NCI-H2029 (cell line): ENCODE data around the gene RNF41.
"Not testable (repeated sequence)": the region's sequence is repeated elsewhere in the genome, so short reads cannot be mapped to it uniquely, and the experiment has no call there.

ENCODE experiments used
- DNase-seq: peaks from one replicate; lab custom pipeline; 2025; lab: John Stamatoyannopoulos, UW

Gene RNF41

DNA sequence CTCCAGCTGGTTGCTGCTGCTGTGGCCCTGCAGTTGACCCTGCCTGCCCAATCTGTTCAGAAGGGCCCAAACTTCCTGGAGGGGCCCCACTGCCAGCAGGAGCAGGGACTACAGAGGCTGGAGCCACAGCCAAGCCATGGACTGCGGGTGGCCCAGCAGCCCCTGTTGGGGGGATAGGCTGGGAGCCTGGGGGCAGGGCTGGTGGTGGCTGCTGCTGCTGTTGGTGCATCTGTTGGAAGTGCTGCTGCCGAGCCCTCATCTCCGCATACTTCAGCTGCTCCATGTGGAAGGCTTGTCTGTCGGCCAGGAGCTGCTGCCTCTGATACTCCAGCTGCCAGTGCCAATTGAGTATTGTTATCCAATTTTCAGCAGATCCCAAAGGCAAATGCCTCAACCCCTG is 56.4 kb downstream of the RNF41 start:
- DNase-seq: no peak

GRCh38 chr12:56164345-56164729 is 57.4 kb downstream of the RNF41 start:
- DNase-seq: no peak

DNA sequence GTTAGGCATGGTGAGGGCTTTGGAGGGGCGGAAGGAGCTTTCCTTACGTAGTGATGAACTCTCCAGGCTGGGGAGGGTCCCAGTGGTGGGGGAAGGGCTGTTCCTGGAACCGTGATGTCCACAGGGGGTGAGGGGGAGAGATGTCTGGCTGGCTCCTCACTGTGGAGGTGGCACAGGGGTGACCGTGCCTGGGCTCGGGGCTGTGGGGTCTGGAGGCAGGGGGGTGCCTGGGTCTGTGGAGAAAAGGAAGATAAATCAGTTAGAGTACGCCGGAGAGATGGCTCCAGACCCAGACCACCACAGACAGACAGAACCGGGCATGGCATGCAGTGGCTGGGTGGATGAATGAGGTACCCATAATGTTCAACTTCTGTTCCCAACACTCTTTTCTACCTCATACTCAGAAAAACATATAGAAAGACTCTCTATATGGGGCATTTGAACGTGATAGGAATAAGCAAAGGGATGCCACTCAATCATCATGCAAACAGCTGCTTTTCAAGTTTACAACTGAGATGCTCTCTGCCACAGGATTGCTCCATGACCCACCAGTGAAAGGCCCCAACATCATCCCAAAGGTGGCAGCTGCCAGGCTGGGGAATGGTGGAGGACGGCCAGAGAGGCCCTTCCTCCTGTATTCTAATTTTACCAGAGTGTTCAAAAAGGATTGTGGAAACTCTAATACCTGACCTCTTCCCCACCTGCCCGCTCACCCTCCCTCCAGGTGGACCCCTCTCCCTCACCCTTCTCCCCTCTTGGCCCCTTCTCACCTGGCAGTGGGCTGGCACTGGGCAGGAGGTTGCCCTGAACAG is 58.0 kb downstream of the RNF41 start:
- DNase-seq: no peak

GRCh38 chr12:56162468-56163290 is 59.0 kb downstream of the RNF41 start:
- DNase-seq: no peak

- DNase-seq: no peak
Measured at GRCh38 chr12:56161690-56162351, 59.9 kb downstream of the RNF41 start.

DNA sequence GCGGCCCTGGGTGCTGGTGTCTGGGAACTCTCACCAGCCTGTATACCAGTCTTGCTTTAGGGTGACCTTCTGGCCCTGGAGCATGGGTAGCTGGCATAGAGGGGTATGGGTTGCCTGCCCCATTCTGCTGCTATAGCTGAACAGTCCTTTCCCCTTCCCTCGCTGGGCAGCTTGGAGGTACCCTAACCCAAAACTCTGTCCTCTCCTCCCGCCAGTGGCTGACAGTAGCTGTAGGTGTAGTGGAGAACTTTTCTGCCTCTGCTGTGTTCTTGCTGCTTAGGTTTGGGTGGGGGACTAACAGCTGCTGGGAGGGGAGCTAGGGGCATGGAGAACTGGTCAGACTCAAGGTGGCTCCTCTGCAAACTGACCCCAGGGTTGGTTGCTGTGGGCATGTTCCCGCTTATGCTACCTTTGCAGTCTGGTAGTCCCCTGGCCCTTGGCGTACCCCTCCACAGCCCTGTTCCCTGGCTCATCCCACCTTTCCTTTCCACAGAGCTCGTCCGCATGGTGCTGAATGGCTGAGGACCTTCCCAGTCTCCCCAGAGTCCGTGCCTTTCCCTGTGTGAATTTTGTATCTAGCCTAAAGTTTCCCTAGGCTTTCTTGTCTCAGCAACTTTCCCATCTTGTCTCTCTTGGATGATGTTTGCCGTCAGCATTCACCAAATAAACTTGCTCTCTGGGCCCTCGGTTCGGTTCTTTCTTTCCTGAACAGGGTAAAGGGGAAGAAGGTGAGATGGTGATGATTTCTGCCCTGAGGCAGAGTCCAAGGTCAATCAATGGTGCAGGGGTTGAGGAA is 60.6 kb downstream of the RNF41 start:
- DNase-seq: no peak

GRCh38 chr12:56160193-56160763 is 61.4 kb downstream of the RNF41 start:
- no peak for DNase-seq

DNA sequence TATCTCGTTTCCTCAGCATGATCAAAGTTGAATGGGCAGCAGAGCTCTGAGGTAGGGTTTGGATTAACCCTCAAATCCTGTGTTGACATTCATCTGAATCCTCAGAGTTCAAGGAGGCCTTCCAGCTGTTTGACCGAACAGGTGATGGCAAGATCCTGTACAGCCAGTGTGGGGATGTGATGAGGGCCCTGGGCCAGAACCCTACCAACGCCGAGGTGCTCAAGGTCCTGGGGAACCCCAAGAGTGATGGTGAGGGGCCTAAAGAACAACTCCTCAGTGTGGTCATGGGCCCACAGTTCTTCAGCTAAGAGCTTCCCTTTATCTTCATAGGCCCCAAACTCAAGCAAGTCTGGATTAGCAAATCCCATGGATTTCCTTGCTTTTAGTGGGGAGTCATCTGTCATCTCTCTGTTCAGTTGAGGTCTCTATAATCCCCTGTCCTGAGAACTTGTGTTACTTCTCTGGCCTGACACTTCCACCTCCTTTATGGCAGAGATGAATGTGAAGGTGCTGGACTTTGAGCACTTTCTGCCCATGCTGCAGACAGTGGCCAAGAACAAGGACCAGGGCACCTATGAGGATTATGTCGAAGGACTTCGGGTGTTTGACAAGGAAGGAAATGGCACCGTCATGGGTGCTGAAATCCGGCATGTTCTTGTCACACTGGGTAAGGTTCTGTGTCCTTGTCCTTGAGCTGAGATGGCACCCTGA is 62.1 kb downstream of the RNF41 start:
- DNase-seq: no peak

DNA sequence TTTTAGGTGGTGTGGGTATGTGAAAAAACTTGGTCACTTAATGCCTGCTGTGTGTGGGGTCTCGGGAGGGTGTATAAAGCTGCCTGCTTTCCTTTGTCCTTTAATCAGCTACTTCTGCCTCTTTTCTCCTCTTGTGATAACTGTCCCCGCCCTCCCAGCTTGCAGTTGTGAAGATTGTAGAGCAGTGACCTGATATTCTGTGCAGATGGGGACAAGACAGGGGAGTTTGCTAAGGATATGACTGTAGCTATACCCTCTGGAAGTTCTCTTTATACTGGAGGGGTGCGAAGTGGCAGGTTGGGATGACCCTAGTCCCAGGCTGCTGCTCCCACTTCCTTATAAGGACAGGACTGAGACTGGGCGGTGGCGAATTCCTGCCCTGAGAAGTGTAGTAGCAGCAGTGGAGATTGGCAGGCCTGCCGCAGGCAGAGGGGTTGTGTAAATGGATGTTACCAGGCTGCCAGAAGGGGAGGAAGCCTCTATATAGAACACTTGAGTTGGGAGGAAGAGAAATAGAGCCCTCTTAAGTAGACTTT is 62.7 kb downstream of the RNF41 start:
- DNase-seq: peak; percentile 89

- peak; percentile 98 for DNase-seq
Measured at GRCh38 chr12:56158029-56158925, 63.4 kb downstream of the RNF41 start, which contains the start of gene MYL6. Gene MYL6, plus strand, starts transcription at chr12:56158359. Its CDS starts 43 bp downstream, at chr12:56158402.

- DNase-seq: peak; percentile 78
Measured at GRCh38 chr12:56157201-56158028, 64.3 kb downstream of the RNF41 start.

- DNase-seq: not testable (repeated sequence)
Measured at GRCh38 chr12:56156464-56157200, 65.1 kb downstream of the RNF41 start.

DNA sequence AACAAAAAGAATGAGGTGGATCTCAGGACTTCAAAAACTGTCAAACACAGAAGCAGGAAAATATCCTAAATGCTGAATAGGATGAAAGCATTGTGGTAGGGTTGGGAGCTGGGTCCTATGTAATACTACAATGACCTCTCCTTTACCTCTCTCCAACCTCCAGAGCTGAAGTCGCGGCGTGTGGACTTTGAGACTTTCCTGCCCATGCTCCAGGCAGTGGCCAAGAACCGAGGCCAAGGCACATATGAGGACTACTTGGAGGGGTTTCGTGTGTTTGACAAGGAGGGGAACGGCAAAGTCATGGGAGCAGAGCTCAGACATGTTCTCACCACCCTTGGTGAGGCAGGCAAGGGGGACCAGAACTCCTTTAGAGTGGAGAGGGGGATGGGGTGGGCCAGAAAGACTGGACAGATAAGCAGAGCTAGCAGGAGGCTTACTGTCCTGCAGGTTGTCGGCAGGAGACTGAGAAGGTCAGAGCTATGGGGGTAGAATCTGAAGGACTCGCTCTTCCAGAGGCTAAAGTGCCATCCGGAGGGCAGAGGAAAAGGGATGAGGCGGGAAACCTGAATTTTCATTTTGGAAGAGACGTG is 66.4 kb downstream of the RNF41 start:
- DNase-seq: no peak

DNA sequence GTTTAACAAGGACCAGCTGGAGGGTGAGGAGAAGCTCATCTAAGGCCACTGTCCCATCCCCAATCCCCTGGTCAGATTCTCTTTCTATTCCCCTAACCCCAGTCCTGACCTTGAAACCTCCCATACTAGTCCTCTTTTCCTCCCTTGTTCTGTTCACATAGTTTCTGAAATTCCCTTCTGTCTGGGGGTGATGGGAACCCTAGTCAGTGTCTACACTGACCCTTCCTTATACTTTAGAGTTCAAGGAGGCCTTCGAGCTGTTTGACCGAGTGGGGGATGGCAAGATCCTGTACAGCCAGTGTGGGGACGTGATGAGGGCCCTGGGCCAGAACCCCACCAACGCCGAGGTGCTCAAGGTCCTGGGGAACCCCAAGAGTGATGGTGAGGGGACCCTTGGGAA is 66.9 kb downstream of the RNF41 start:
- no peak for DNase-seq

DNA sequence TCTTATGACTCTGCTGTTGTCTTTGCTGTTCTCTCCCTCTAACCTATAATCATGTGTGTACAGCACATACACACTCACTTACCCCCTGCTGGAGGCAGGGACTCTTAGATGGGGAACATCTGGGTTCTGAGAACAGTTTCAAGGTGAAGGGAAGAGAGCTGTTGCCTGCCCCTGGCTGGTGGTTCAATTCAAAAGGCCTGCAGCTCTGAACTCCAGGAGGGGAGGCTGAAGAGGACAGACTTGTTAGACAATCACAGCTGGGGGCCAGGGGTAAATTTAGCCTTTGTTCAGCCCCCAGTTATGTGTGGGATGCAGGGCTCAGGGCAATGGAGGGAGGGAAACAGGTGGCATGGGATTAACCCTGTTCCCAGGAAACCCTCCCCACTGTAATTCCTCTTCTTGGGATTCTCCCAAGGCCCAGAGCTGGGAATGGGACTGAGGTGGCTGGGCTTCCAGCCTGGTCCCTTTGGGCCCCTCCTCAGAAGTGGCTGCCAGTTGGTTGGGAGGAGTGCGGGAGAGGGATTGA is 67.4 kb downstream of the RNF41 start:
- DNase-seq: no peak

DNA sequence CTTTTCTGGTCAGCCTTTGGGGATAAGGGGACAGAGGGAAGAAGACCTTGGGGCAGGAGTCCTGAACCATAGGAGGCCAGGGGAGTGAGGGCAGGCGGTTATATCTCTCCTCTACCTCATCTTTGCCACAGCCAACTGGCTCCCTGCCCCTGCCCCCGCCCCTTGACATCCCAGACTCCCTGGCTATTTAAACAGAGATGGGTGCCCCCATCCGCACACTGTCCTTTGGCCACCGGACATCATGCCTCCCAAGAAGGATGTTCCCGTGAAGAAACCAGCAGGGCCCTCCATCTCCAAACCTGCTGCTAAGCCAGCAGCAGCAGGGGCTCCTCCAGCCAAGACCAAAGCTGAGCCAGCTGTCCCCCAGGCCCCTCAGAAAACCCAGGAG is 68.0 kb downstream of the RNF41 start:
- no peak for DNase-seq
